Measurements from ENCODE around the gene BCAS3.

DNA sequence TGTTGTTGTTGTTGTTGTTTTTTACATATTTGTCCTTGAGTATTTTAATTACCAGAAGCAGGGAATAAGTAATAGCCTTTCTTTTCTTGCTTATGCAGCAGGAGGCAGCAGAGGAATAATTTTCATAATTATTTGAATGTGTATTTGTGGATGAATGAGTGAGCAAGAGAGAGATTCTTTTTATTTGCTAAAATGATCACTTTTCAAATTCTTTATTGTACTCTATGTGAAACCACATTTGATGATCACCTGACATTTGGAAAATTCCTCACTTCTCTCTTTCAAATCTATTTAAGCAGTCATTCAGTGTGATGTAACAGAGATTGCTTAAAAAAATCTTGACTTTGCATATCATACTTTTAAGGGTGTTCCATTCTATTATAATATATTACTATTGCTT, 223.6 kb downstream of the BCAS3 start:
- no peak for TF ChIP-seq POLR2A (IDR thresholded peaks at IDR 0.05; ENCODE audit: low read depth, low read length)
- TF ChIP-seq POLR2AphosphoS5 (IDR thresholded peaks at IDR 0.05; ENCODE audit: low read depth, low read length): no peak
- no peak for TF ChIP-seq TAF1 (IDR thresholded peaks at IDR 0.05; ENCODE audit: low read depth, low read length)
